Measurements from ENCODE around the gene RAB7B.

DNA sequence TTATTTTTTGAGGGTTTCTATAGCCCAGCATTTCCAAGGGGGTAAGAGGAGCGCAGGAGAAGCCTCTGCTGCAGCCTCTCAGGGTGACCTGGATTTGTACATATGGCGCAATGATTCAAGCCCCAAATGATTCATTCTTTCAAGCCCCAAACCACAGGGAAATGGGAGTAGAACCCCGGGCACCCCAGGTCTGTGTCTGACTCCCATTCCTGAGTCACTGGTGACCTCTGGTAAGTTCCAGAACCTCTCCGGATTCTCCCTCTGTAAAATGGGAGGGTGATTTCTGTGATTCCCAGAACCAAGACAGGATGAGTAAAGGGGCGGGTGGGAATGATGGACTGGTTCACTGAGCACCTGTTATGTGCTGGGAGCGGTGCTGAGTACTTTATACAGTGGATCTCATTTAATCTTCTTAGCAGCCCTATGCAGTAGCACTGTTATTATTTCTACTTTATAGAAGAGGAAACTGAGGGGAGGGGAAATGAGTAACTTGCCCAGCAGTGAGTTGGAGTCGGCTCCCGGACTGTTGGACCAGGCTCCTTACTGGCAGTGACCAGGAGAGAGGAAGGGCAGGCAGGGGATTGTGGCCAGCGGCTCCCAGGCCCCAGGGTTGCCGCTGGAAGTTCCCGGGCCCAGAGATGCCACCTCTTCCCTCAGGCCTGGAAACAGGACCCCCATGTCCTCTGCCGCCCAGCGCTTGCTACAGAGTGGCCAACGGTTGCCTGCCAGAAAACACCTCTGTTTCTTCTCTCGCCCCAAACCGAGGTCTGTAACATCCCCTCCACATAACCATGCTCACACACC is 39.6 kb downstream of the RAB7B start:
- TF ChIP-seq CTCF (IDR thresholded peaks at IDR 0.05 in 4 of 5, conservative IDR thresholded peaks at IDR 0.05 in 1 of 5), result no peak
- TF ChIP-seq POLR2A (IDR thresholded peaks at IDR 0.05), result no peak
